ENCODE results near the gene LRP1B. TPM values are rescaled to one million over a fixed set of nuclear protein-coding genes. Genes with fewer than 3 reads are reported as not detected.

LRP1B gene
- total RNA-seq, 4 donors from 2014 or later, result 3.6 to 10.1 (median 6.1) TPM

DNA sequence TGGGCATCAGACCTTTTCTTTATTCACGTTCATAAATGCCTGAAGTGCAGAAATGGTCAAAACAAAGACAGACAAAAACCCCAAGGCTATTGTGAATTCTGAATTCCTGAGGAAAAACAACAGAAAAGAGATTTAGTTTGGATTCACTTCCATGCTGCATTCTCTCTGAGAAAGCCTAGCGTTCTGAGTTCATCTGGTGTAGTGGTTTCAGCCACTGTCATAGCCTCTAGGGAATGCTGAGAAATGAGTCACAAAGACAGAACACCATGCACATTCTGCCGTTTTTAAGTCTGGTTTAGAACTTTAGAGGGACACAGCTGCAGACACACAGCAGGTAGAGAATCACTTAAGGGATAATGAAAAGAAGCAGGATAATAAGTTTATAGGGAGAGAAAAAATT, 93.8 kb downstream of the LRP1B start:
- TF ChIP-seq, protein P1, sequence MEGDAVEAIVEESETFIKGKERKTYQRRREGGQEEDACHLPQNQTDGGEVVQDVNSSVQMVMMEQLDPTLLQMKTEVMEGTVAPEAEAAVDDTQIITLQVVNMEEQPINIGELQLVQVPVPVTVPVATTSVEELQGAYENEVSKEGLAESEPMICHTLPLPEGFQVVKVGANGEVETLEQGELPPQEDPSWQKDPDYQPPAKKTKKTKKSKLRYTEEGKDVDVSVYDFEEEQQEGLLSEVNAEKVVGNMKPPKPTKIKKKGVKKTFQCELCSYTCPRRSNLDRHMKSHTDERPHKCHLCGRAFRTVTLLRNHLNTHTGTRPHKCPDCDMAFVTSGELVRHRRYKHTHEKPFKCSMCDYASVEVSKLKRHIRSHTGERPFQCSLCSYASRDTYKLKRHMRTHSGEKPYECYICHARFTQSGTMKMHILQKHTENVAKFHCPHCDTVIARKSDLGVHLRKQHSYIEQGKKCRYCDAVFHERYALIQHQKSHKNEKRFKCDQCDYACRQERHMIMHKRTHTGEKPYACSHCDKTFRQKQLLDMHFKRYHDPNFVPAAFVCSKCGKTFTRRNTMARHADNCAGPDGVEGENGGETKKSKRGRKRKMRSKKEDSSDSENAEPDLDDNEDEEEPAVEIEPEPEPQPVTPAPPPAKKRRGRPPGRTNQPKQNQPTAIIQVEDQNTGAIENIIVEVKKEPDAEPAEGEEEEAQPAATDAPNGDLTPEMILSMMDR (IDR thresholded peaks at IDR 0.05), result no peak
- ATAC-seq (ENCODE audit: low FRiP score) (no peak), DNase-seq (ENCODE audit: low spot score) (no peak)

DNA sequence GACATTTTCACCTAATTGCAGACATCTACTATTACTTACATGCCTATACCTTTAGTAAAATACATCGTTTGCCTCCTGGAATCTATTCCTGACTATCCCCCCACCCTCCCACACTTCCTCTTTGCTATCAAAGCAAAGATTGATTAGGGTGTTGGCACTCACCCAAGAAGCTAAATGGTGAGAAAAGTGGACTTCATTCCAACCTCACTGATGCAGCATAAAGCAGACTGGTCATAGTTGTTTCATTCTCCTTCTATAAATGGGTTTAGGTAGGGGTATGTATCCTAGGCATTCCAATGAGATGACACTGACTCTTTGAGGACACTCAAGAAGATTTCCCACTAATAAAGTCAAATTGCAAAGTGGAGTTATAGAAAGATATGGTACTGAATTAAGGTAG, 97.4 kb downstream of the LRP1B start:
- no peak for ATAC-seq (ENCODE audit: low FRiP score)
- DNase-seq (ENCODE audit: low spot score), result no peak
- TF ChIP-seq, protein P1 (IDR thresholded peaks at IDR 0.05), result no peak

DNA sequence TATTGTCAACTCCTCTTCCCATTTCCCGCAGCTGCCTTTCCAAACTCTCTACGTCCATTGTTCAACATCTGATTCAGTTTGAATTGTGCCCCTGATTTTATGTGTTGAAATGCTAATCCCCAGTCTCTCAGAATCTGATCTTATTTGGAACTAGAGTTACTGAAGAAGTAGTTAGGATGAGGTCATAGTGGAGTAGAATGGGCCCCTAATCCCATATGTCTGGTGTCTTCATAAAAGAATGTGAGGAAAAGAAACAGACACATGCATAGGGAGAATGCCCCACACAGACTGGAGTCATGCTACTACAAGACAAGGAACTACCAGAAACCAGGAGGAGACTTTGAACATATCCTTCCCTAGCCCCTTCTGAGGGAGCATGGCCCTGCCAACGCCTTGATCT, 99.2 kb downstream of the LRP1B start:
- TF ChIP-seq, protein P1 (IDR thresholded peaks at IDR 0.05), result no peak
- DNase-seq (ENCODE audit: low spot score) (no peak), ATAC-seq (ENCODE audit: low FRiP score) (no peak)

DNA sequence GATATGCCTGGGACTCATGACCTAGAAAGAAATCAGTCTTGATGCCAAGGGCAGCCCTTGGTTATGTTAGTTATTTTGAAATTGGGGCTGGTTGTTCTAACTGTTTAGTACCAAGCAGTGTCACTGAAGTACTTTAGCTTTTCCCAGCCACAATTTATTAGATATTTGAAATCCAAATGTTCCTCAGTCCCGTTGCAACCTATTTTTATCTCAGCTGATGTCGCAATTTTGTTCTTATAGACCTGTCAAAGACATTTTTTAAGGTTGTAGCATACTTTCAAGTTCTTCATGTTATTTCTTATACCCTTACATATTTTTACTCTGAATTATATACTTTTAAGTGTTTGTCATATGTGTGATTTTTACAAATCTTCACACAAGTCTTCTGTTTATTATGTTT, 100.1 kb downstream of the LRP1B start:
- TF ChIP-seq, protein P1 (IDR thresholded peaks at IDR 0.05), result no peak
- ATAC-seq (ENCODE audit: low FRiP score) (no peak), DNase-seq (ENCODE audit: low spot score) (no peak)

DNA sequence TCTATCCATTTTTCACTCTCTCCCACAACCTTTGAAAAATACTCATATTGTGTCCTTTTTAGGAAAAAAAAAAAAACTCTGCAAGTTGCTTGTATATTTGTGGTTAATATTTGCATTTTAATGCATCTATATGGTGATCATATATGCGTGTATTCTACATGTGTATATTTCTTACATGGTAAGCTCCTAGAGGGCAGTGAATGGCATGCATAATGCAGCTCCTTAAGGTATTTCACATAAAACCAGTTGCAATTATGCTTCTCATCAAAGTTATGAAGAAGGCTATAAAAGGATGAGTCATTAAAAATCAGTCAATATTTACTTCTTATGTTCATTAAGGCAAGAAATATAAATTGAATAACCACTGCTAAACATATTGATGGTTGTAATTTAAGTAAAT, 100.8 kb downstream of the LRP1B start:
- no peak for DNase-seq (ENCODE audit: low spot score)
- TF ChIP-seq, protein P1 (IDR thresholded peaks at IDR 0.05), result no peak
- no peak for ATAC-seq (ENCODE audit: low FRiP score)

DNA sequence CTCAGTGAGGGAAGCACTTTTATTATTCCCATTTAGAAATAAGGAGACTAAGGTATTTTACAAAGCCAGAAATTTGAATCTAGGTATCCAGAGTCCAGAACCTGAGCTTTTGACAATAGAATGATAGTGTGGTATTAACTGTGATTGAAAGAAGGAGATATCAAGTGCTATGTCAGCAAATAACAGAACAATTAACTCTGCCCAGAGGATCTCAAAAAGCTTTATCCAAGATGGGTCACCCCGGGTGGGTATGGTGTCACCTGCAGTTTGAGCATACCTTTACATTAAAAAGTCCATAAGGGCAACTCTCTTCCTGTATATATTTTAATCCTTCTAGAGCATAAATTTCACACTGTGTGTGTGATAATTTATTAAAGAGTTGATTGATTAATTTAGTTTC, 105.4 kb downstream of the LRP1B start:
- no peak for ATAC-seq (ENCODE audit: low FRiP score)
- no peak for DNase-seq (ENCODE audit: low spot score)
- TF ChIP-seq, protein P1 (IDR thresholded peaks at IDR 0.05), result no peak

DNA sequence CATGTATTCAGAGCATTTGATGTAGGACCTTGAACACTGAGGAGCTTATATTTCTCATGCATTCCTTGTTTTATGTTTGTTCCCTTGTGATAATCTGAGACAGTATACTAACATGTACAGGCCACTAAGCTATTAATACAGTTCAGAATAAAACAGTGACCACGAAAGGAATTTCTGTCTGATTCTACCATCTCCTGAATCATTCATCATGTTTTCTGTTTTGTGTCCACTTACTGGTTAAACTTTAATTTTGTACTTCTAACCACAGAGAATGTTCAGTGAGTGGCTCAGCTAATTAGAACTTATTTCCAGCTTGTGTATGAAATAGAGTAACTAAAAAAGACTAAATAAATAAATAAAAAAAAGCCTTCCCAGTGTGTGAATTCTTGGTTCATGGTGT, 110.4 kb downstream of the LRP1B start:
- ATAC-seq (ENCODE audit: low FRiP score), result no peak
- TF ChIP-seq, protein P1 (IDR thresholded peaks at IDR 0.05), result no peak
- DNase-seq (ENCODE audit: low spot score), result no peak

All from omental fat pad (tissue), 4 donors.